HG03060 (cell line): Measurements from ENCODE around the gene SPINK8.
"Not testable (repeated sequence)": the region's sequence is repeated elsewhere in the genome, so short reads cannot be mapped to it uniquely, and the experiment has no call there.

Experiments used
- ATAC-seq: cut with Tn5 transposase; IDR thresholded peaks from one replicate; pipeline ENCODE4 v1.9.1; 2021; ENCODE audit warnings: low read depth, moderate number of reproducible peaks; ENCODE audit not compliant: unreplicated experiment

SPINK8 gene

GRCh38 chr3:48280881-48281280, 52.6 kb downstream of the SPINK8 start:
- ATAC-seq: no peak

GRCh38 chr3:48278884-48279559, 54.4 kb downstream of the SPINK8 start:
- no peak for ATAC-seq

GRCh38 chr3:48276911-48277641, 56.4 kb downstream of the SPINK8 start:
- ATAC-seq: no peak

- ATAC-seq: no peak
Observed at GRCh38 chr3:48275287-48276027, 58.0 kb downstream of the SPINK8 start.

GRCh38 chr3:48274452-48274851, 59.0 kb downstream of the SPINK8 start:
- ATAC-seq: no peak

- ATAC-seq: no peak
Observed at GRCh38 chr3:48273594-48274211, 59.8 kb downstream of the SPINK8 start.

GRCh38 chr3:48271763-48272498, 61.5 kb downstream of the SPINK8 start:
- no peak for ATAC-seq

GRCh38 chr3:48271223-48271622, 62.2 kb downstream of the SPINK8 start:
- ATAC-seq: not testable (repeated sequence)

- no peak for ATAC-seq
Observed at GRCh38 chr3:48270306-48270705, 63.2 kb downstream of the SPINK8 start.

GRCh38 chr3:48269592-48269991, 63.9 kb downstream of the SPINK8 start:
- no peak for ATAC-seq

- no peak for ATAC-seq
Observed at GRCh38 chr3:48268936-48269561, 64.4 kb downstream of the SPINK8 start.

- no peak for ATAC-seq
Observed at GRCh38 chr3:48268381-48268935, 65.0 kb downstream of the SPINK8 start.

GRCh38 chr3:48267782-48268181, 65.7 kb downstream of the SPINK8 start:
- ATAC-seq: no peak

- no peak for ATAC-seq
Observed at GRCh38 chr3:48258530-48258929, 74.9 kb downstream of the SPINK8 start.
